ENCODE measurements around the gene CDH13.

CDH13 gene

GRCh38 chr16:82623241-82623640, 3.5 kb upstream of the CDH13 start:
- DNase-seq (ENCODE audit: low read depth, low spot score): no peak
- no peak overlapping the region for H3K4me3 ChIP-seq (ENCODE audit: low read length)

GRCh38 chr16:82625066-82625968, 1.5 kb upstream of the CDH13 start:
- DNase-seq (ENCODE audit: low read depth, low spot score): no peak

GRCh38 chr16:82628088-82628423, 1.3 kb downstream of the CDH13 start:
- no peak overlapping the region for H3K4me3 ChIP-seq (ENCODE audit: low read length)
- DNase-seq (ENCODE audit: low read depth, low spot score): no peak

More at GRCh38 chr16:82625066-82625968, 1.5 kb upstream of the CDH13 start:
- no peak overlapping the region for H3K4me3 ChIP-seq (ENCODE audit: low read length)

GRCh38 chr16:82628711-82629110, 1.9 kb downstream of the CDH13 start:
- no peak overlapping the region for H3K4me3 ChIP-seq (ENCODE audit: low read length)
- no peak for DNase-seq (ENCODE audit: low read depth, low spot score)

GRCh38 chr16:82629441-82630027, 2.8 kb downstream of the CDH13 start:
- no peak for DNase-seq (ENCODE audit: low read depth, low spot score)
- no peak overlapping the region for H3K4me3 ChIP-seq (ENCODE audit: low read length)

GRCh38 chr16:82630219-82630618, 3.5 kb downstream of the CDH13 start:
- no peak for DNase-seq (ENCODE audit: low read depth, low spot score)
- H3K4me3 ChIP-seq (ENCODE audit: low read length): no peak overlapping the region

- H3K4me3 ChIP-seq (ENCODE audit: low read length): no peak overlapping the region
- DNase-seq (ENCODE audit: low read depth, low spot score): peak; percentile 9
These were observed 3.9 kb downstream of the CDH13 start for GRCh38 chr16:82630688-82631087.

GRCh38 chr16:82631701-82632685, 5.2 kb downstream of the CDH13 start:
- H3K4me3 ChIP-seq (ENCODE audit: low read length): no peak overlapping the region
- DNase-seq (ENCODE audit: low read depth, low spot score): no peak

GRCh38 chr16:82633964-82634600, 7.3 kb downstream of the CDH13 start:
- no peak overlapping the region for H3K4me3 ChIP-seq (ENCODE audit: low read length)
- no peak for DNase-seq (ENCODE audit: low read depth, low spot score)

GRCh38 chr16:82634955-82635610, 8.3 kb downstream of the CDH13 start:
- H3K4me3 ChIP-seq (ENCODE audit: low read length): no peak overlapping the region
- no peak for DNase-seq (ENCODE audit: low read depth, low spot score)

GRCh38 chr16:82636485-82636884, 9.7 kb downstream of the CDH13 start:
- no peak overlapping the region for H3K4me3 ChIP-seq (ENCODE audit: low read length)
- no peak for DNase-seq (ENCODE audit: low read depth, low spot score)

GRCh38 chr16:82636958-82637357, 10.2 kb downstream of the CDH13 start:
- H3K4me3 ChIP-seq (ENCODE audit: low read length): no peak overlapping the region
- DNase-seq (ENCODE audit: low read depth, low spot score): no peak

GRCh38 chr16:82638095-82638798, 11.5 kb downstream of the CDH13 start:
- no peak for DNase-seq (ENCODE audit: low read depth, low spot score)
- no peak overlapping the region for H3K4me3 ChIP-seq (ENCODE audit: low read length)

- no peak for DNase-seq (ENCODE audit: low read depth, low spot score)
- no peak overlapping the region for H3K4me3 ChIP-seq (ENCODE audit: low read length)
These were observed 12.5 kb downstream of the CDH13 start for GRCh38 chr16:82639263-82639662.

- peak; percentile 44 for DNase-seq (ENCODE audit: low read depth, low spot score)
- H3K4me3 ChIP-seq (ENCODE audit: low read length): no peak overlapping the region
These were observed 13.0 kb downstream of the CDH13 start for GRCh38 chr16:82639666-82640336.

- H3K4me3 ChIP-seq (ENCODE audit: low read length): no peak overlapping the region
- DNase-seq (ENCODE audit: low read depth, low spot score): peak; percentile 44
These were observed 14.7 kb downstream of the CDH13 start for GRCh38 chr16:82641336-82641984.

- DNase-seq (ENCODE audit: low read depth, low spot score): no peak
- H3K4me3 ChIP-seq (ENCODE audit: low read length): no peak overlapping the region
These were observed 16.4 kb downstream of the CDH13 start for GRCh38 chr16:82643136-82643535.
